Putamen (tissue), 1 donor: ENCODE results near the gene CEP162.
"Not testable (repeated sequence)": the region's sequence is repeated elsewhere in the genome, so short reads cannot be mapped to it uniquely, and the experiment has no call there.

Experiments used
- DNase-seq: peaks from one replicate; pipeline ENCODE4 v3.0.0-alpha.2; 2016; ENCODE audit warnings: low spot score

The CEP162 gene

GRCh38 chr6:84242265-84242664 lies 14.8 kb upstream of the CEP162 start:
- DNase-seq: no peak

DNA sequence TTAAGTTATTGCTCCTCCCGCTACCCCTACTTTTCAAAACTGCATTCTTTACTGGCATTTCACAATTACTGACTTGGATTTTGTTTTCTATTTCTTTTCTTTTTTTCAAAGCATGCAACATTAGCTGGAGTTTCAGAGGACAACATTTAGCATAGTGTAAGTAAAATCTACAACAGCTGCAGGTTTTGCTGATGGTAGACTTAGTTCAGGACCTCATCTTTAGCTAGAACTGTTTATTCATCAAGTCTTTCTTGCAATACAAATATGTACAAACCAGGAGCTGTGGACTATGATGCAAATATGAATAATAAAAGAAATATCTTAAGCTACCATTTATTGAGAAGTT lies 728 bp upstream of the CEP162 start:
- no peak for DNase-seq

- DNase-seq: no peak
These were observed 404 bp downstream of the CEP162 start for GRCh38 chr6:84227044-84227433.

- DNase-seq: no peak
These were observed 3.2 kb downstream of the CEP162 start for GRCh38 chr6:84224251-84224650.

DNA sequence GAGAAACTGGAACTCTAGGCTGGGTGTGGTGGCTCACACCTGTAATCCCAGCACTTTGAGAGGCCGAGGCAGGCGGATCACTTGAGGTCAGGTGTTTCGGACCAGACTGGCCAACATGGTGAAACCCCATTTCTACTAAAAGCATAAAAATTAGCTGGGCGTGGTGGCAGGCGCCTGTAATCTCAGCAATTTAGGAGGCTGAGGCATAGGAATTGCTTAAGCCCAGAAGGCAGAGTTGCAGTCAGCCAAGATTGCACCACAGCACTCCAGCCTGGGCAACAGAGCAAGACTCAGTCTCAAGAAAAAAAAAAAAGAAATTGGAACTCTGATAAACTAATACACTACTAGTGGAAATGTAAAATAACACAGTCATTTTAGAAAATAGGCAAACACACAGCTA lies 3.8 kb downstream of the CEP162 start:
- DNase-seq: not testable (repeated sequence)

DNA sequence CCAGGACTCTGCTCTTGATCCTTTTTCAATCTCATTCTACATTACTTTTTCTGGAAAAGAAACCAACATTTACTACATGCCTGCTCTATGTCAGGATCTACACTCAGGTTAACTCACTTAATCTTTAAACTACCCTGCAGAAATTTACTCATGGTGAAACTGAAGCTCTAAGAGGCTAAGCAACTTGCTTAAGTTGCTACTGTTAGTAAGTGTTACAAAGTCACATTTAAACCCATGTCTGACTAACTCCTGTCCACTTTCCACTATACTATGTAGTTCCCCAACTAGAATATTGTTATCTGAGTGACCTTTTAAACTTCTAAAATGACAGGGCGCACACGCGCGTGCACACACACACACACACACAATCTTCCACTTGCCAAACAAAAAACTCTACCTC lies 5.0 kb downstream of the CEP162 start:
- DNase-seq: no peak

GRCh38 chr6:84220809-84221409 lies 6.5 kb downstream of the CEP162 start:
- DNase-seq: peak; percentile 8

DNA sequence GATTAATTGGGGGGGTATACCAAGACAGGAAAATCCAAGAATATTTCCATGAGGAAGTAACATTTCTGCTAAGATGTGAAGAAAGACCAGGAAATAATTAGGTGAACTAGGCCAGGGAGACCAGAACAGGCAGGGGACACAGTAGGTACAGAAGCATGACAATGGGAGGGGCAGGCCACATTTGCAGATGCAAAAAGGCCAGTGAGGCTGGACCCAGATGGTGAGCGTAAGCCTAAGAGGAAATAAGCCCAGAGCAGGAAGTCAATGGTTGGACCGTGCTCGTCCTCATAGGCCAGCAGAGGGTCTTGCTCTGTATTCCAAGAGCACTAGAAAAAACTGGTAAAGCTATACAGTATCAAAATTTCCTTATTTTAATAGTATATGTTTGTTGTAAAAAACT lies 9.4 kb downstream of the CEP162 start:
- DNase-seq: no peak

DNA sequence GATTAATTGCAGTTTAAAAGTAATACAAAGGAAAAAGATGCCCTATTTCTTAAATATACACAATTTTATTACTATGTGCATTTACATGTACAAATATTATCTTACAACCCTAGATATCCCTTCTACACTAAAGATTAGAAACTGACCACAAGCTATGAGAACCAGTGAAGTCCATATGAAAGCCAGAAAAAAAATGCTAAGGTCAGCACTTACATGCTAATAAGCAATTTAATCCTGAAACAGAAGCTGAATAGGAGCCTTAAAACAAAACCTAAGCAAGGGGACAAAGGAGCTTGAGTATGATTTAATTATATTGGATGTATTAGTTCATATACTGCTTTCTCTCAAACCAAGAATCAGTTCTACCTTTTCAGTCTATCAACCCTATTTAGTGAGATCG lies 14.2 kb downstream of the CEP162 start:
- DNase-seq: no peak

- DNase-seq: no peak
These were observed 23.4 kb downstream of the CEP162 start for GRCh38 chr6:84204011-84204410.

DNA sequence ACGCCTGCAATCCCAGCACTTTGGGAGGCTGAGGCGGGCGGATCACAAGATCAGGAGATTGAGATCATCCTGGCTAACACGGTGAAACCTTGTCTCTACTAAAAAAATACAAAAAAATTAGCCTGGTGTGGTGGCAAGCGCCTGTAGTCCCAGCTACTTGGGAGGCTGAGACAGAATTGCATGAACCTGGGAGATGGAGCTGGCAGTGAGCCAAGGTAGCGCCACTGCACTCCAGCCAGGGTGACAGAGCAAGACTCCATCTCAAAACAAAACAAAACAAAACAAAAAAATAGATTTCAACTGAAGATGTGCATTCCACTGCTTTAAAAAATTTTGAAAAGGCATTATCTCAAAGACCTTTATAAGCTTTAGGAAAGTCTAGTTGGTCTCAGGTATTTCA lies 27.5 kb downstream of the CEP162 start:
- DNase-seq: not testable (repeated sequence)

DNA sequence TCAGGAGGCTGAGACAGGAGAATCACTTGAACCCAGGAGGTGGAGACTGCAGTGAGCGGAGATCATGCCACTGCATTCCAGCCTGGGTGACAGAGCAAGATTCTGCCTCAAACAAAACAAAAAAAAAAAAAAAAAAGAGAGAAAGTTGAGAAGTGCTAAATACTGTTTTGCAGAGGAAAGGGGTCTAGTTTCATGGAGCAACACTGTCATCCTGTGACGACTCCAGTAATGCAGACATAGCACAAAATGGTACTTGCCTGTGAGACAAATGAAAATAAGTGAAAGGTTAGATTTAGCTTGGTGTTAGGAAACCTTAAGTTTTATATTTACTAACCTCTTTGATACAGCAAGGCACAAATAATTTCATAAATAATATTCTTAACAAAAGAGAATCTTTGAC lies 29.7 kb downstream of the CEP162 start:
- no peak for DNase-seq

DNA sequence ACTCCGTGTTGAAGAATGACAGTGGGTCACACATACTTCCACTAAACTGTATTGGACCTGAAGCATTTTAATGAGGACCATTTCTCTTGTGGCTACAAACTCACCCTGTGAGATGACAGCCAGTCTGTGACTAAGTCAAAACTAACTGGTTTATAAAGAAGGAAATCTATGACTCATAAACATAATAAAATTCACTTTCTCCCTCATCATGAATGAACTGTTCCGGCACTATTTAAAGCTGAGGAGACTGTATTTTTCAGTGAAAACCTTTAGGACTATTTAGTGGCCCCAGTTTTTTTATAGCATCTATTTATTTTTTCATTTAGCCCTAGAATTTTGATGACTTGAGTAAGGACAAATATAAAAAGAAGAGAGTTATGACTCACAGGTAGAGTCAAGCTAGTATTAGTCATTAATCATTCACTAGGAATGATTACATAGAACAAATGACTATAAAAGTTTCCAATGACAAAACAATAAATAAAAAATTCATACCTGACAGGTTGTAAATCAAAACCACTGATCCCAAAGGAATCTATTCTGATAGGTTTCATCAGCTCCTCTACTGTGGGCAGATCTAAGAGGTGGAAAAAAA lies 34.2 kb downstream of the CEP162 start:
- no peak for DNase-seq

GRCh38 chr6:84191802-84192201 lies 35.6 kb downstream of the CEP162 start:
- no peak for DNase-seq

DNA sequence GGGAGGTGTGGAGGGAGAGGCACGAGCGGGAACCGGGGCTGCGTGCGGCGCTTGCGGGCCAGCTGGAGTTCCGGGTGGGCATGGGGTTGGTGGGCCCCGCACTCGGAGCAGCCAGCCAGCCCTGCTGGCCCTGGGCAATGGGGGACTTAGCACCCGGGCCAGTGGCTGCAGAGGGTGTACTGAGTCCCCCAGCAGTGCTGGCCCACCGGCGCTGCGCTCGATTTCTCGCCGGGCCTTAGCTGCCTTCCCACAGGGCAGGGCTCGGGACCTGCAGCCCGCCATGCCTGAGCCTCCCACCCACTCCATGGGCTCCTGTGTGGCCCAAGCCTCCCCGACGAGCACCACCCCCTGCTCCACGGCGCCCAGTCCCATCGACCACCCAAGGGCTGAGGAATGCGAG lies 38.1 kb downstream of the CEP162 start:
- DNase-seq: not testable (repeated sequence)

DNA sequence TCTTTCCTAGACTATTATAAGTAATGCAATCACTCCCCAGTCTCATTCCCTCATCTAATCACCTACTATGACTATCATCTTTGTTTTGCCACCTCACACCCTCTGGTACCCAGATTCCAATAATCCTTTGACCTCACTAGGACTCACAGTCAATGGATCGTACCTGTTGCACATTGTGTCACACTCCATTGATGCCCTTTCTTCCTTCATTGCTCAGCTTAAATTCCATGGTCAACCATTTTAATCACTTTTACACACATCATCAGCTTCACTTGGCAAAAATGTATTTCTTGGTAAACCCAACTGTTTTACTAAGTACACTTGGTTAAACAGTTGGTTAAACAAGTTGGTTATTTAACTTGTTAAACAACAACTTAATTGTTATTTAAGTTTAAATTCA lies 44.0 kb downstream of the CEP162 start:
- DNase-seq: no peak

DNA sequence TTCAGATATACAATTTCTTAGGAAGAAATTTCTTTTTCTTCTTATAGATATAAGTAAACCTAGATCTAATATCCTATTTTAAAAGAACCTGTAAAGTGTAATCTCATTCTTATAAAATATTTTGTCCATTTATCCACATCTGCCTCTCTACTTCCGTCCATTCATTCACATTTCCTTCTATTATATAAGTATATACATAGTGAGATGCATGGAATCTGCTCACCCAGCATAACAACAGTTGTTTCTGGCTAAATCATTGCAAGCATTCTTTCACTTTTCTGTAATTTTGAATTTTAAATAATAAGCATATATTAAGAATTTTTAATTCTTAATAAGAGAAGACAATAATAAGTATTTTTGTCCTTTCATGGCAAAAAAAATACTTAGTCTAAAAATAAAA lies 45.4 kb downstream of the CEP162 start:
- no peak for DNase-seq

DNA sequence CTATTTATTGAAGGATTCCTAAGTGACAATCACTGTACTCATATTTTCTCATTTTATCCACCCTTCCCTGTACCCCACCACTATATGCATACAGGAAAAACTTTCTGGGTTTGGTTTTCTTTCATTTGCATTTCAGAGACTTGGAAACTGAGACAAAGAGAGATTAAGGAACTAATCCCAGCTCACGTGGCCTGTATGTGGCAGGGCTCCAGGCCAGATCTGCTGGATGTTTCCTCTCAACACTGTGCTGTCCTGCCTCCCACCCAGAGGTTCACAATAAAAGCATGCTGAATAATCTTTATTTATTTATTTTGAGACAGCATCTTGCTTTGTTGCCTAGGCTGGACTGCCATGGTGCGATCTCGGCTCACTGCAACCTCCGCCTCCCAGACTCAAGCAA lies 50.2 kb downstream of the CEP162 start:
- DNase-seq: no peak

DNA sequence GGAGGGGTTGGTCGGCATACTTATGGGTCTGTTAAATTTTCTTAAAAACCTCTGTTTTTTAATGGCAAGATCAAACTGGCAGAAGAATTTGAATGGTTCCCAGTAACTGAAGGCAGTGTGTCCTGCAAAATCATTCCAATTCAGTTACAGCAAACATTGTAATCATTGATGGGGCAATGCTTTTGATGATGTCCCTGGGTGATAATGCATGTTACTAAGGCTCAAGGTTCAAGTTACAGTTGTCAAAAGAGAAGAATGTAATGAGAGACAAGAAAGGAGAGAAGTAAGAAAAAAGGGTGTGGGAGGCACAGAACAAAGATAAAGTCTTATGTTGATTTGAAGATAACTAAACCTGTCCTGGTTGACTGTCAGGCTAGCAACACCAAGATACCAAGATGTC lies 54.9 kb downstream of the CEP162 start:
- DNase-seq: no peak

DNA sequence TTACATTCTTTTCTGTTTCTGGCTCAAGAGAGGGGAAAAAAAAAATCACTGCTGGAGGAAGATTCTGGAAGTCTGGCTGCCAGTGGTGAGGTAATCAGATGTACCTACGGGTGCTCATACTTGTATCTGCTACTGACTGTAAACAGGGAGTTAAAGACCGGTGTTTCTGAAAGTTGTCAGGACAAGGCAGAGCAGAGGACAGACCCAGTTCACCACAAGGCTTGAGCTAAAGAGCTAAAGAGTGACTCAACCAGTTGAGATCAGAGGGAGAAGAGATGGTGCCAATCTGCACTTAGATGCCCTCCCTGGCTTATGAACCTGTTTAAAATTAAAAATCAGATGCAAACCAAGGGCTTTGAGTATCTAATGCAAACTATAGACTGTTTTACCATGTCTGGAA lies 55.4 kb downstream of the CEP162 start:
- no peak for DNase-seq

GRCh38 chr6:84167457-84167856 lies 60.0 kb downstream of the CEP162 start:
- DNase-seq: no peak

DNA sequence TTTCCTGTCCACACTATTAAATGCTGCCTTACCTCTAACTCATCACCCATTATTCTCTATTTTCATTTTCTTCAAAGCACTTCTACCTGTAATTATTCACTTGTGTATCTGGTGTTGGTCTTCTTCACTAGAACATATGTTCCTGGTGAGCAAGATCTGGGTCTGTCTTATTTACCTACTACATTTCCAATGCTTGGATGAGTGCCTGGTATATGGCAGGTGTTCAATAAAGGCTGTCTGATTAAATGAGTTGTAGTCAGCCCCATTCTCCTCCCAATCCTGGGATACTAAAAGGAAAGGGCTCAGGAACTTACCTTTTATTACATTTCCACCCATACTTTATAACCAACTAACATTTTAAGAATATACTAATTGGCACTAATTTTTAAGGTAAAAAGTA lies 61.0 kb downstream of the CEP162 start:
- DNase-seq: no peak

DNA sequence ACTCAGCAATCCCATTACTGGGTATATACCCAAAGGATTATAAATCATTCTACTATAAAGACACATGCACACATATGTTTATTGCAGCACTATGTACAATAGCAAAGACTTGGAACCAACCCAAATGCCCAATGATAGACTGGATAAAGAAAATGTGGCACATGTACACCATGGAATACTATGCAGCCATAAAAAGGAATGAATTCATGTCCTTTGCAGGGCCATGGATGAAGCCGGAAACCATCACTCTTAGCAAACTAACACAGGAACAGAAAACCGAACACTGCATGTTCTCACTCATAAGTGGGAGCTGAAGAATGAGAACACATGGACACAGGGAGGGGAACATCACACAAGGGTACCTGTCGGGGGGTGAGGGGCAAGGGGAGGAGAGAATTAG lies 63.1 kb downstream of the CEP162 start:
- not testable (repeated sequence) for DNase-seq

- DNase-seq: no peak
These were observed 66.3 kb downstream of the CEP162 start for GRCh38 chr6:84161190-84161589.

GRCh38 chr6:84156306-84156705 lies 71.1 kb downstream of the CEP162 start:
- no peak for DNase-seq
